Ovary (tissue), 3 donors: ENCODE results near the gene ROBO1.

Source experiments
- EP300 ChIP-seq: sonication (generic); formaldehyde crosslinking; IDR thresholded peaks from one replicate; pipeline ENCODE4 v1.6.1; 2017; ENCODE audit warnings: antibody characterized with exemption
- POLR2A ChIP-seq: fragments of 450-650 bp; IDR thresholded peaks from one replicate; pipeline ENCODE4 v1.6.1; 2017; ENCODE audit warnings: antibody characterized with exemption, mild to moderate bottlenecking, moderate library complexity
- TF ChIP-seq, protein P1 (sequence below), 3 donors: fragments of 450-650 bp in 2 of 3; fragments of 200-600 bp in 1 of 3; IDR thresholded peaks; one replicate each; pipeline versions ENCODE4 v1.5.1 to v1.8.0; 2016 to 2022; ENCODE audit warnings: antibody characterized with exemption in 3 of 3, mild to moderate bottlenecking in 1 of 3
- donor health status: DM: no; HTN: no; CAD: no.

DNA sequence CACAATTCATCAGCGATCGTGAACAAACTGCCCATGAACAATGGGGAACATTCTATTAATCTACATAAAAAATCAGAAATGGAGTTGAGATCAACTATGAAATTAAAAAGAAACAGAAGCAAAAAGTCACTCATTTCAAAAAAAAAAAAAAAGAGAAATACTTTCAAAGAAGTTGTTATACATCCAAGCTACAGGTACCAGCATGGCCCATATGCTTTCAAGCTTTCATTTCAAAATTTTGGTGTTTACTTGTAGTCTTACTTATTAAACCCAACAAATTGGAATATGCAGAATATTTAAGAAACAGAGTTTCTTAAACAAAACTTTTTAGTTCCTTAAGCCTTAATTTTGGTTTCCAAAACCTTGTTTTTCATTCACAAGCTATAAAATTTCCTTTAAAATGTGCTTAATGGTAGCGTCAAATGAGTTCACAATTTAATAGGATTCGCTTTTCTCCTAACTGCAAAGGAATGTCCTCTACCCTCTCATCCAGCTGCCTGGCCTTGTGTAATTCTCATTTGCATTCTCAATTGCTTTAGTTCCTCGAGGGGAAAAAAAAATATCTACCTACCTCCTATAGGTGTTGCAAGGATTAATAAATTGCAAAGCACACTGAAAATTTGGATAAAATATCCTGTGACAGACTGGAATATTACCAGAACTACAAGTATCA is 565.2 kb downstream of the ROBO1 start:
- TF ChIP-seq, protein P1, sequence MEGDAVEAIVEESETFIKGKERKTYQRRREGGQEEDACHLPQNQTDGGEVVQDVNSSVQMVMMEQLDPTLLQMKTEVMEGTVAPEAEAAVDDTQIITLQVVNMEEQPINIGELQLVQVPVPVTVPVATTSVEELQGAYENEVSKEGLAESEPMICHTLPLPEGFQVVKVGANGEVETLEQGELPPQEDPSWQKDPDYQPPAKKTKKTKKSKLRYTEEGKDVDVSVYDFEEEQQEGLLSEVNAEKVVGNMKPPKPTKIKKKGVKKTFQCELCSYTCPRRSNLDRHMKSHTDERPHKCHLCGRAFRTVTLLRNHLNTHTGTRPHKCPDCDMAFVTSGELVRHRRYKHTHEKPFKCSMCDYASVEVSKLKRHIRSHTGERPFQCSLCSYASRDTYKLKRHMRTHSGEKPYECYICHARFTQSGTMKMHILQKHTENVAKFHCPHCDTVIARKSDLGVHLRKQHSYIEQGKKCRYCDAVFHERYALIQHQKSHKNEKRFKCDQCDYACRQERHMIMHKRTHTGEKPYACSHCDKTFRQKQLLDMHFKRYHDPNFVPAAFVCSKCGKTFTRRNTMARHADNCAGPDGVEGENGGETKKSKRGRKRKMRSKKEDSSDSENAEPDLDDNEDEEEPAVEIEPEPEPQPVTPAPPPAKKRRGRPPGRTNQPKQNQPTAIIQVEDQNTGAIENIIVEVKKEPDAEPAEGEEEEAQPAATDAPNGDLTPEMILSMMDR (IDR thresholded peaks at IDR 0.05), result no peak
- TF ChIP-seq POLR2A (no peak), EP300 (no peak)
